Muscle layer of colon (tissue), 2 donors: ENCODE results near the gene TRIM50.
A peak's percentile ranks its signal among the peaks of the same experiment; 100 is the strongest.
"Not testable (repeated sequence)": the region's sequence is repeated elsewhere in the genome, so short reads cannot be mapped to it uniquely, and the experiment has no call there.

Source experiments
- H3K27ac ChIP-seq: one replicate; pipeline ENCODE4 v1.7.0; 2013; ENCODE audit warnings: low read depth, mild to moderate bottlenecking, low read length, moderate library complexity
- H3K27me3 ChIP-seq, 2 donors: one replicate each; pipeline ENCODE4 v1.7.0; 2013; ENCODE audit warnings: low read length in 2 of 2, mild to moderate bottlenecking in 2 of 2; ENCODE audit not compliant: insufficient read depth in 2 of 2, control insufficient read depth in 1 of 2
- H3K36me3 ChIP-seq: one replicate; pipeline ENCODE4 v1.7.0; 2013; ENCODE audit warnings: mild to moderate bottlenecking, low read length; ENCODE audit not compliant: insufficient read depth
- H3K4me1 ChIP-seq: one replicate; pipeline ENCODE4 v1.7.0; 2013; ENCODE audit warnings: mild to moderate bottlenecking, low read length; ENCODE audit not compliant: insufficient read depth
- H3K4me3 ChIP-seq, 2 donors: one replicate each; pipeline ENCODE4 v1.7.0; 2013; ENCODE audit warnings: low read length in 2 of 2, low read depth in 1 of 2, mild to moderate bottlenecking in 1 of 2, moderate library complexity in 1 of 2
- H3K9ac ChIP-seq: one replicate; pipeline ENCODE4 v1.7.0; 2013; ENCODE audit warnings: low read length
- H3K9me3 ChIP-seq: one replicate; pipeline ENCODE4 v1.7.0; 2013; ENCODE audit warnings: mild to moderate bottlenecking, low read length
- donor health status: abdominal sarcoma.
- donor health status: Adenocarcinoma of cecum.

The TRIM50 gene

GRCh38 chr7:73345951-73346350 is 18.1 kb upstream of the TRIM50 start:
- Histone ChIP-seq H3K4me1 (peaks cover 5% of the 10 kb centered on the region), H3K4me3 (no peak overlapping the region), H3K9me3 (no peaks in the 10 kb centered on the region)

GRCh38 chr7:73345538-73345937 is 17.7 kb upstream of the TRIM50 start:
- Histone ChIP-seq H3K27me3 (no peaks in the 10 kb centered on the region), H3K9ac (no peak overlapping the region), H3K4me1 (peaks cover 5% of the 10 kb centered on the region), H3K9me3 (no peaks in the 10 kb centered on the region), H3K4me3 (no peak overlapping the region), H3K27ac (no peak overlapping the region), H3K36me3 (no peaks in the 10 kb centered on the region)

More at GRCh38 chr7:73345951-73346350, 18.1 kb upstream of the TRIM50 start:
- Histone ChIP-seq H3K36me3 (no peaks in the 10 kb centered on the region), H3K27me3 (no peaks in the 10 kb centered on the region), H3K9ac (no peak overlapping the region), H3K27ac (no peak overlapping the region)

DNA sequence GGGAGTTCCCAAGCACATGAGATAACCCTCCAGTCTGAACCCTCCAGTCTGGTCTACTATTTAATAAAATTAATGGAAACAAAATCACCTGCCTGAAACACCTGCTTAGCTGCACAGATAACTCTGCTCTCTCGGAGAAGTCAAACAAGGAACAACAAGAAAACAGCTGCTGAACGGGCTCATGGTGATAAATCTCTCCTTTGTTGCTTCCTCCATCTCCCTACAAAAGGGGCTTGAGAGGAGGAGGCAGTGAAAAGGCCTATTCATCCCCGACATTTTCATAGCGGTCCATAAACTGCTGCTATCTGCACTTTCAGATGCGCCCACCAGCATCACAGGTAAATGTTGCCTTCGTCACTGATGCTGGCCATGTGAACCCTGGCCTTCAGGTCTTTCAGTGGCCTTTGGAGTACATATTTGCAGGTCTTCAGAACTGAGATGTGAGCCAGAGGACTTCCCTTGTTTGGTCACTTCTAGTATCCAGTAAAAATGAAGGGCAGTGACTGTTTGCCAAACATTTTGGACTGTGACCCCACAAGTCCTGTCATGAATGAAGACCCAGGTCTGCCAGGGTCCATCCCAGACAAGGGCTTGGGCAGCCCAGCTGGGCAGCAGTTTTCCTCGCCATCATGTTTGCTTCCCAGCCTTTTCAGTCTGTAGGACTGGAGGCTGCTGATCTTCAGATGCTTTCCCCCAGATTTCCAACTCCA is 15.9 kb upstream of the TRIM50 start:
- Histone ChIP-seq H3K9me3 (no peaks in the 10 kb centered on the region), H3K4me1 (peaks cover 5% of the 10 kb centered on the region), H3K36me3 (no peaks in the 10 kb centered on the region), H3K9ac (no peak overlapping the region), H3K4me3 (no peak overlapping the region), H3K27ac (no peak overlapping the region), H3K27me3 (no peaks in the 10 kb centered on the region)

DNA sequence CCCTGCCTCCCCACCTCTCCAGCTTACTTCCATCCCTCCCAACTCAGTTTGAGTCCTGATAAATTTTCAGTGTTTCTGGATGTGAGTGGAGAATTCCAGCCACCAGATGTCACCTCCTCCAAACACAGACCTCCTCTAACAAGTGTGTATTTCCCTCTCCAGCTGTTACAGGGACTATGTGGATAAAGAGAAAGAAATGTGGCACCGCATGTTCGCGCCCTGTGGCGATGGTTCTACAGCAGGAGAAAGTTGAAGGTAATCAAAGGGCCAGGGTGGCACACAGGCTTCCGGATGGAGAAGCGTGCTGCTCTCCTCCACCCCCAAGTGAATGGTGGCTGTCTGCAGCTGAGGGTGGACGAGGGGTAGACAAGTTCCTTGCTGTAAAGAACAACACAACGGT is 14.8 kb upstream of the TRIM50 start:
- H3K9ac ChIP-seq, result no peak overlapping the region
- H3K27me3 ChIP-seq, result no peaks in the 10 kb centered on the region
- H3K36me3 ChIP-seq, result no peaks in the 10 kb centered on the region
- H3K27ac ChIP-seq, result no peak overlapping the region
- peaks cover 5% of the 10 kb centered on the region for H3K4me1 ChIP-seq
- H3K4me3 ChIP-seq, result peak overlapping the region; percentile 25 to 43
- H3K9me3 ChIP-seq, result no peaks in the 10 kb centered on the region

DNA sequence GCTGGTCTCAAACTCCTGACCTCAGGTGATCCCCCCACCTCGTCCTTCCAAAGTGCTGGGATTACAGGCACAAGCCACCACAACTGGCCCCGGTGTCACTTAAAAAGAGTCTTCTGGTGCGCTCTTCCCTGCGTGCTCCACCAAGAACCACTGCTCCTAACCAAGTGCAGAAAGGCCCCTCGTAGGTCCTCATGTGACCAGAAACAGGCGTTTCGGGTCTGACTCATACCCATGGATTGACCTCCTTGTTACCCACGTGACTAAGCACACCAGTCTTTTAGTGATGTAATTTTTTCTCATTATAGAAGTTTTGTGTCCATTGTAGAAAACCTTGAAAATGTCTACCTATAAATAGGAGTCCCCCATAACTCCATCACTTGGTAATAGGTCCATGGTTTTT is 14.0 kb upstream of the TRIM50 start:
- Histone ChIP-seq H3K4me1 (peaks cover 5% of the 10 kb centered on the region), H3K27me3 (no peaks in the 10 kb centered on the region), H3K9me3 (no peaks in the 10 kb centered on the region), H3K9ac (no peak overlapping the region), H3K36me3 (no peaks in the 10 kb centered on the region), H3K27ac (no peak overlapping the region), H3K4me3 (no peak overlapping the region)

- Histone ChIP-seq H3K9ac (no peak overlapping the region), H3K36me3 (no peaks in the 10 kb centered on the region)
These were observed 12.6 kb upstream of the TRIM50 start for GRCh38 chr7:73340514-73340913.

DNA sequence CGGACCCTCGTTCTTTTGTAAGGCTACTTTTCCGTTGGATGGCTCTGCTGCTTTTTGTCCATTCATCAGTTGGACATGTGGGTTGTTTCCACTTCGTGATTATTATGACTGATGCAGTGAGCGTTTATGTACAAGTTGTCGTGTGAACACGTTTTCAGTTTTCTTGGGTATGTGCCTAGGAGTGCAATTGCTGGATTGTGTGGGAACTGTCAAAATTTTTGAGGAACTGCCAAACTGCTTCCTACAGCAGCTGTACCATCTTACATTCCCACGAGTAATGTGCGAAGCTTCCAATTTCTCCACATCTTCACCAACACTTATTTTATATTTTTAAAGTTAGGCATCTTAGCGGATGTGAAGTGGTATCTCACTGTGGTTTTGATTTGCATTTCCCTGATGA is 10.4 kb upstream of the TRIM50 start:
- H3K27me3 ChIP-seq, result no peaks in the 10 kb centered on the region
- H3K4me1 ChIP-seq, result peaks cover 5% of the 10 kb centered on the region
- H3K9me3 ChIP-seq, result no peaks in the 10 kb centered on the region
- no peak overlapping the region for H3K9ac ChIP-seq
- no peaks in the 10 kb centered on the region for H3K36me3 ChIP-seq
- H3K4me3 ChIP-seq, result no peak overlapping the region
- no peak overlapping the region for H3K27ac ChIP-seq

More at GRCh38 chr7:73340514-73340913, 12.6 kb upstream of the TRIM50 start:
- Histone ChIP-seq H3K27ac (no peak overlapping the region), H3K27me3 (no peaks in the 10 kb centered on the region), H3K4me3 (no peak overlapping the region), H3K9me3 (no peaks in the 10 kb centered on the region), H3K4me1 (peaks cover 5% of the 10 kb centered on the region)

DNA sequence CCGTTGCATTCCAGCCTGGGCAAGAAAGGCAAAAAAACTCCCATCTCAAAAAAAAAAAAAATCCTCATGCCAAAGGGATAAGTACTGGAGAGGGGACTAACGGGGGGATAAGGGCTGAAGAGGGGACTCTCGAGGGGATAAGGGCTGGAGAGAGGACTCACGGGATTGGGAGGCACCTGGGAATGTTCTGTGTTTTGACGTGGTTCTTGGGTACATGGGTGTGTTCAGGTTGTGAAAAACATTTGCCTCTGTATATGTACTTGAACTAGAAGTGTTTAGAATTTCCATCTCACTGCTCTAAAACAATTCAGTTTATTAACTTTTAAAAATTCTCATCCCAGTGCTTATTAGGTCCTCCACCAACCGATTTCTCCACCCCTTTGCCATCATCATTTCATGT is 4.6 kb upstream of the TRIM50 start:
- Histone ChIP-seq H3K27me3 (no peaks in the 10 kb centered on the region), H3K9me3 (no peaks in the 10 kb centered on the region), H3K36me3 (no peaks in the 10 kb centered on the region), H3K4me1 (no peaks in the 10 kb centered on the region), H3K27ac (no peak overlapping the region), H3K9ac (no peak overlapping the region), H3K4me3 (no peak overlapping the region)

- no peaks in the 10 kb centered on the region for H3K4me1 ChIP-seq
- no peak overlapping the region for H3K4me3 ChIP-seq
- no peak overlapping the region for H3K27ac ChIP-seq
- H3K9me3 ChIP-seq, result no peaks in the 10 kb centered on the region
- H3K9ac ChIP-seq, result no peak overlapping the region
- H3K27me3 ChIP-seq, result no peaks in the 10 kb centered on the region
- no peaks in the 10 kb centered on the region for H3K36me3 ChIP-seq
These were observed 2.9 kb upstream of the TRIM50 start for GRCh38 chr7:73330772-73331171.

DNA sequence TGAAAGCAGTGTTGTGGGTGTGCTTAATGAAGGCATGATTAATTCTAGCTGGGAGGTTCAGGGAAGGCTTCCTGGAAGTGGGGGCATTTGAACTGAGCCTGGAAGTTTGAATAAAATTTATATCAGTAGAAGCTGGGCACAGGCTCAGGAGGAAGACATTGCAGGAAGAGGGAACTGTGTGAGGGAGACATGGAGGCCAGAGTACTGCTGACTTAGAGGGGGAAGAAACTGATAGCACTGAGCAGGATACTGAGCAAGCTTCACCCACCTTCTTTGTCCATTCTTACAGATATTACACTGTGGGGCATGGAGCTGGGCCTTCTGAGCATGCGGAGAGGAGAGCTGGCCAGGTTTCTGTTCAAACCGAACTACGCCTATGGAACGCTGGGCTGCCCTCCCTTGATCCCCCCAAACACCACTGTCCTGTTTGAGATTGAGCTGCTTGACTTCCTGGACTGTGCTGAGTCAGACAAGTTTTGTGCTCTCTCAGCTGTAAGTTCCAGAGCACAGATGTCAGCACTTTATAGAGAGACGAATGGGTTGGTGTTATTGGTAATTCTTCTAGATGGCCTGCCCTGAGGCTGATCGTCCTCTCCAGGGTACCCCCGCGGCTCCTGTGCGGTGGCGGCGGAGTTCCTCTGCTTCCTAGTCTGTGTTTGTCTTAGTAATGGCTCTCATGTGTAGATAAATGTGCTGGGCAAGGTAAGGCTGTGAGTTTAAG is 2.1 kb upstream of the TRIM50 start:
- Histone ChIP-seq H3K9ac (no peak overlapping the region), H3K27me3 (no peaks in the 10 kb centered on the region), H3K36me3 (no peaks in the 10 kb centered on the region), H3K9me3 (no peaks in the 10 kb centered on the region), H3K4me3 (no peak overlapping the region), H3K4me1 (no peaks in the 10 kb centered on the region), H3K27ac (no peak overlapping the region)

DNA sequence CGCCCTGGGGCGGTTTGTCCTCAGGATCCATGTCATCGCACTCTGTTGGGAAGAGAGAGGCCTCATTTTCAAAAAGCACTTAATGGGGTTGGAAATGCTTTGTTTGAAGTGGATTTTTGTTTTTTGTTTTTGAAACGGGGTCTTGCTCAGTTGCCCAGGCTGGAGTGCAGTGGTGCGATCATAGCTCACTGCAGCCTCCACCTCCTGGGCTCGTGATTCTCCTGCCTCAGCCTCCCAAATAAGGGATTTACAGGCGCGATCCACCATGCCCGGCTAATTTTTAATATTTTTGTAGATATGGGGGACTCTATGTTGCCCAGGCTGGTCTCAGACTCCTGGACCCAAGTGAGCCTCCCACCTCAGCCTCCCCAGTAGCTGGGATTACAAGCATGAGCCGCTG is 814 bp upstream of the TRIM50 start:
- Histone ChIP-seq H3K27ac (no peak overlapping the region), H3K36me3 (no peaks in the 10 kb centered on the region), H3K4me1 (peaks cover 4% of the 10 kb centered on the region), H3K9me3 (no peaks in the 10 kb centered on the region), H3K27me3 (no peaks in the 10 kb centered on the region), H3K9ac (no peak overlapping the region), H3K4me3 (no peak overlapping the region)

DNA sequence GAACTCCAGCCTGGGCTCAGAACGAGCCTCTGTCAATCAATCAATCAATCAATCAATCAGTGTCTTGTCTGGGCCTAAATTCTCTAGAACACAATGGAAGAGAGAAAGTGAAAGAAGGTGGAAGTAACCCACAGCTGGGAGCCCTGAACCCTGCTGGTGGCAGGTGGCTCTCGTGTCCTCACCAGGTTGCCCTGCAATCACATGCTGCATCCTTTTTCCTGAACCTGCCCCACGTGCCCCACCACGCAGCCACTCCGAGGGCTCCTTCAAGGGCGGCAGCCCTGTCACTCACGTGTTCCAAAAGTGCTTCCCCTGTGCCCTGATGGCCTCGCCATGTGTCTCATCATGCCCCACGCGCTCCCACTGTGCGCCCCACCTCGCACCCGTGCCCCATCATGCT is 433 bp downstream of the TRIM50 start:
- not testable (repeated sequence) for H3K27ac ChIP-seq, H3K27me3 ChIP-seq, H3K36me3 ChIP-seq, H3K9ac ChIP-seq, H3K9me3 ChIP-seq, H3K4me3 ChIP-seq, H3K4me1 ChIP-seq
